Kidney (tissue), 14 donors: ENCODE data around the gene SMG6. TPM values are rescaled to one million over a fixed set of nuclear protein-coding genes. Genes with fewer than 3 reads are reported as not detected.

Experiments
- DNase-seq, 5 donors: peaks; one replicate each; pipeline ENCODE4 v3.0.0-alpha.2; 2013 to 2020
- FAIRE-seq: peaks from 2 replicates; lab custom pipeline; 2012; peaks lifted over from hg19 to GRCh38; lab: Jason Lieb, UNC
- H3K27ac ChIP-seq, 2 donors: one replicate each; pipeline ENCODE4 v1.7.0; 2013; ENCODE audit warnings: low read depth in 2 of 2, low read length in 2 of 2, inconsistent platforms in 1 of 2
- H3K27me3 ChIP-seq: one replicate; pipeline ENCODE4 v1.7.1; 2013; ENCODE audit warnings: low read length, inconsistent platforms; ENCODE audit not compliant: control insufficient read depth, insufficient read depth
- H3K36me3 ChIP-seq, 3 donors: one replicate each; pipeline versions ENCODE4 v1.7.0 to v1.7.1; 2013; ENCODE audit warnings: low read length in 3 of 3, control low read depth in 1 of 3, inconsistent platforms in 1 of 3; ENCODE audit not compliant: insufficient read depth in 3 of 3, control insufficient read depth in 2 of 3
- H3K4me1 ChIP-seq, 3 donors: one replicate each; pipeline versions ENCODE4 v1.7.0 to v1.7.1; 2013; ENCODE audit warnings: low read length in 3 of 3, inconsistent platforms in 1 of 3, low read depth in 1 of 3; ENCODE audit not compliant: control insufficient read depth in 2 of 3, insufficient read depth in 2 of 3
- H3K4me3 ChIP-seq, 3 donors: one replicate each; pipeline versions ENCODE4 v1.7.0 to v1.8.1; 2013; ENCODE audit warnings: low read length in 3 of 3, control low read depth in 1 of 3, inconsistent platforms in 1 of 3
- H3K9ac ChIP-seq, 3 donors: one replicate each; pipeline versions ENCODE4 v1.7.0 to v1.7.1; 2013; ENCODE audit warnings: low read length in 3 of 3, control low read depth in 1 of 3, inconsistent platforms in 1 of 3
- H3K9me3 ChIP-seq, 3 donors: one replicate each; pipeline versions ENCODE4 v1.7.0 to v1.7.1; 2013; ENCODE audit warnings: low read length in 3 of 3, control low read depth in 1 of 3, inconsistent platforms in 1 of 3; ENCODE audit not compliant: control insufficient read depth in 2 of 3, insufficient read depth in 1 of 3
- CTCF ChIP-seq: IDR thresholded peaks from 3 replicates; pipeline ENCODE4 v1.5.1; 2012; ENCODE audit warnings: mild to moderate bottlenecking, moderate library complexity, borderline replicate concordance; ENCODE audit not compliant: insufficient read depth; ENCODE audit errors: extremely low read depth
- intact Hi-C: fragments of 100-400 bp; cut with DNase I; formaldehyde crosslinking; loops from one replicate; pipeline ENCODE4 v1.11.1; 2022
- polyA plus RNA-seq: library from polyadenylated mRNA; stranded (reverse); fragments of 350-450 nt; fragmentation: Illumina TruSeq; extraction: RNeasy Lipid Tissue Mini Kit (QIAGEN cat#74804); gene quantifications from one replicate; pipeline ENCODE4 v1.2.3, GENCODE V29; 2014; ENCODE audit warnings: low read depth, low replicate concordance; ENCODE audit not compliant: insufficient read depth
- total RNA-seq: library from RNA; stranded (reverse); fragmentation: NEBNext Ultra II Directional; extraction: Animal tissue kit (Norgen Biotek cat#: 25700); gene quantifications from one replicate; pipeline ENCODE4 v1.2.1, GENCODE V29; 2021
- donor health status: control.
- donor health status: control.
- donor health status: control.
- donor health status: control.
- donor health status: control.
- donor health status: DM: yes; HTN: yes; CAD: no.
- donor health status: Normal renal cell carcinoma (clear cell type).

SMG6 gene
- total and polyA plus RNA-seq, 2 donors from 2014 or later: 20.6 to 37.3 TPM

DNA sequence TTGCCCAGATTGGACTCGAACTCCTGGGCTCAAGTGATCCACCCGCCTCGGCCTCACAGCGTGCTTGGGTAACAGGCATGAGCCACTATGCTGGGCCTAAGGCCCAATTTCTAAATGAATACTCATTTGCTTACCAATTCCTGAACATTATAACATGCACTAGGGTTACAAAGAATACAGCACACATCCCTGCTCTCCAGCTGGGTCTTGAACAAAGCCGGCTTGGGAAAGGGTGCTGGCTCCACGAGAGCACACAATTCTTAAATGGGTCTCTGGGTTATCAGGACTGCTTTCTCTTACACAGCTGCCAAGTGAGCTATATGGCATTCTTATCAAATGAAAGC is 190.3 kb downstream of the SMG6 start:
- Histone ChIP-seq H3K4me1 (no peaks in the 10 kb centered on the region), H3K27ac (no peak overlapping the region), H3K27me3 (no peaks in the 10 kb centered on the region), H3K9ac (no peak overlapping the region), H3K4me3 (no peak overlapping the region), H3K9me3 (no peaks in the 10 kb centered on the region), H3K36me3 (no peaks in the 10 kb centered on the region)
- intact Hi-C loops: no loop called here
- no peak for TF ChIP-seq CTCF
- no peak for FAIRE-seq
- no peak for DNase-seq

DNA sequence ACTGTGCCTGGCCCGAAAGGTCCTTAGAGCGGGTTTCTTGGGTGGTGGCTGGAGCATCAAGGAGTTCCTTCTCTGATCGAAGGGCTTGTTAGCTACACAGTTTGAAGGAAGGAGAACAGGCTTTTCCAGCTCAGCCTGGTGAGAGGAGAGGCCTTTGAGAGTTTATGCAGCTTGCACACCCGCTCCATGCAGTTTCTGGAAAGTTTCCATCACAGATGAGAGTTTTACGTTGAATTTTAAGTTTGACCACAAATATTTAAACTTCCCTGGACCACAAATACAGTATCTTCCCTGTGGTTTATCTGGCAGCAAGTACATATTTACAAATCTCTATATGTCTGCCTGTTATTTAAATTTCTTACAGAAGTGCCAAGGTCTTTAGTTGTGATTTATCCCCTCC is 191.9 kb downstream of the SMG6 start:
- TF ChIP-seq CTCF: no peak
- H3K9ac ChIP-seq: no peak overlapping the region
- no peak overlapping the region for H3K27ac ChIP-seq
- no peak overlapping the region for H3K4me3 ChIP-seq
- H3K27me3 ChIP-seq: no peaks in the 10 kb centered on the region
- intact Hi-C loops: no loop called here
- H3K4me1 ChIP-seq: peaks cover 0 to 7% (median 3%) of the 10 kb centered on the region in 3 donors
- DNase-seq: peak in 1 of 5 donors; percentile 62
- H3K36me3 ChIP-seq: no peaks in the 10 kb centered on the region
- FAIRE-seq: no peak
- no peaks in the 10 kb centered on the region for H3K9me3 ChIP-seq

DNA sequence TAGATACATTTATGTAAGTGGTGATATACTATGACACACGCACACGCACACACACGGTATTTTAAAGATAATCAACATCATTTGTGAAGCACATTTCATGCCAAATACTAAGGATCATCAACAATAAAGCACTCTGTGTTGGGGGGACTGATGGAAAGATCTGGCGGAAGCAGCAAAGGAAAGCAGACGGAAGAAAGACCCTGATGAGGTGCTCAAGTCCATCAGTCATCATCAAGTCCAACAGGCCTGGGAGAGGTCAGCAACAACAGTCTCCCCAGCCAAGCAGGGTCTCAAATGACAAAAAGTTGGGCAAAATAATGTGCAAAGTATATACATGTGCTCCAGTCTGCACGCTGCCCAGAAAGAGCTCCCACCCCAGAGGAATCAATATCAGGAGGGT is 193.1 kb downstream of the SMG6 start:
- Histone ChIP-seq H3K27ac (no peak overlapping the region), H3K4me1 (peaks cover 0 to 12% (median 10%) of the 10 kb centered on the region in 3 donors), H3K27me3 (no peaks in the 10 kb centered on the region), H3K4me3 (no peak overlapping the region), H3K36me3 (no peaks in the 10 kb centered on the region), H3K9me3 (no peaks in the 10 kb centered on the region), H3K9ac (no peak overlapping the region)
- intact Hi-C loops: no loop called here
- FAIRE-seq (no peak), DNase-seq (no peak)
- TF ChIP-seq CTCF: no peak

GRCh38 chr17:2108170-2108569 is 195.4 kb downstream of the SMG6 start:
- peaks cover 0 to 12% (median 10%) of the 10 kb centered on the region in 3 donors for H3K4me1 ChIP-seq
- DNase-seq: peak in 1 of 5 donors; percentile 1
- no peak for FAIRE-seq
- no peak overlapping the region for H3K27ac ChIP-seq
- H3K9me3 ChIP-seq: no peaks in the 10 kb centered on the region
- H3K36me3 ChIP-seq: no peaks in the 10 kb centered on the region
- H3K4me3 ChIP-seq: no peak overlapping the region
- TF ChIP-seq CTCF: no peak
- H3K9ac ChIP-seq: no peak overlapping the region
- intact Hi-C loops: no loop called here
- no peaks in the 10 kb centered on the region for H3K27me3 ChIP-seq
